AG20443 (cell line): ENCODE data around the gene TMEM256.

Experiments
- DNase-seq: peaks from one replicate; pipeline ENCODE4 v3.0.0; 2012; ENCODE audit warnings: low spot score, mixed read lengths

Gene TMEM256

GRCh38 chr17:7403977-7404736 lies at the start of gene TMEM256:
TMEM256 (minus strand) TSS chr17:7404097; CDS start chr17:7404084, 13 bp downstream.
- peak; percentile 95 for DNase-seq

DNA sequence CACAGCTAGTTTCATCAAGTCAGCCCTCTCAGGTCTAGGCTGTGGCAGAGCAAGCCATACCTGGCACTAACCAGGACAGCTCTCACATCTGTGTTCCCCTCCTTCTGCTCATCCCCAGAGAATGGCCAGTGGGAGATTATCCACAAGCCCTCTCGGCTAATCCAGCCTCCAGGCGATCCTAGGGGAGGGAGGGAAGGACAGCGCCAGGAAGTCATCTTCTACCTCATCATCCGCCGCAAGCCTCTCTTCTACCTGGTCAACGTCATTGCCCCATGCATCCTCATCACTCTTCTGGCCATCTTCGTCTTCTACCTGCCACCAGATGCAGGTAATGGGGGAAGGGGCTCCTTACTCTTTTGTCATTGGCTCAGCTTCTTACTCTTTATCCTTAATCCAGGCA lies 44.6 kb upstream of the TMEM256 start:
- no peak for DNase-seq

- no peak for DNase-seq
Measured at GRCh38 chr17:7445619-7445968, 41.7 kb upstream of the TMEM256 start.

DNA sequence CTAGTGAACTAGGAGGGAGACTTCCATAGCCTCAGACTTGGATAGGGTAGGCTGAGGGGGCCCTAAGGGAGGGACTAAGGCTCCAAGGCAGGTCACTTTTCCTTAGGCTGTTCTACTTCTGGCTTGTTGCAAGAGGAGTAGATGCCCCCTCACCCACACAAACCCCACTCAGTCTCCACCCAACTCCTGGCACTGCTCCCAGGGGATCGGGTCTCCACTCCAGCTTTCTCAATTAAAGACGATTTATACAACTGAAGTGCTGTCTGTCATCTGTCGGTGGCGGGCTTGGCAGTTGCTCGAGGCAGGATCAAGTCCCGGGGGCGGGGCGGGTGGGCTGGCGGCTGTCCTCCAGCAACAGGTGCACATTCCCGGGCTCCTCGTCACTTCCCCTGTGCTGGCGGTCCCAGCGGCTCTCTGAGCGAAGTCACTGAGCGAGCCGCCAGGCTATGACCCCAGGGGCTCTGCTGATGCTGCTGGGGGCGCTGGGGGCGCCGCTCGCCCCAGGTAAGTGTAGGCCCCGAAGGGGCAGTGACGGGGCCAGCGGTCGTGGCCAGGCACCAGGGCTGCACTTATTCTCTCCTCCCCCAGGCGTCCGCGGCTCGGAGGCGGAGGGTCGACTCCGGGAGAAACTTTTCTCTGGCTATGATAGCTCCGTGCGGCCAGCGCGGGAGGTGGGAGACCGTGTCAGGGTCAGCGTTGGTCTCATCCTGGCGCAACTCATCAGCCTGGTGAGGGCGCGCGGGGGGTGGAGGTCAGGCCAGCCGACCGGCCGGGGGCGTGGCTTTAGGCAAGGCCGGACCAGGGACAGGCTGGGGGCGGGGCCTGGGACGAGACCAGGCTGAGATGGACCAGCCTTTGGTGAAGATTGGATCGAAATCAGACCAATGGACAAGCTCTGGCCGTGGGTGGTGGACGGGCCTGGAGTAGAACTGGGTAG lies 41.1 kb upstream of the TMEM256 start, which contains the start of gene CHRNB1:
TSS of gene CHRNB1 (plus strand) at position 380 of the 937 bp plus-strand sequence. CDS start at position 447, 67 bp downstream.
- DNase-seq = peak; percentile 85

DNA sequence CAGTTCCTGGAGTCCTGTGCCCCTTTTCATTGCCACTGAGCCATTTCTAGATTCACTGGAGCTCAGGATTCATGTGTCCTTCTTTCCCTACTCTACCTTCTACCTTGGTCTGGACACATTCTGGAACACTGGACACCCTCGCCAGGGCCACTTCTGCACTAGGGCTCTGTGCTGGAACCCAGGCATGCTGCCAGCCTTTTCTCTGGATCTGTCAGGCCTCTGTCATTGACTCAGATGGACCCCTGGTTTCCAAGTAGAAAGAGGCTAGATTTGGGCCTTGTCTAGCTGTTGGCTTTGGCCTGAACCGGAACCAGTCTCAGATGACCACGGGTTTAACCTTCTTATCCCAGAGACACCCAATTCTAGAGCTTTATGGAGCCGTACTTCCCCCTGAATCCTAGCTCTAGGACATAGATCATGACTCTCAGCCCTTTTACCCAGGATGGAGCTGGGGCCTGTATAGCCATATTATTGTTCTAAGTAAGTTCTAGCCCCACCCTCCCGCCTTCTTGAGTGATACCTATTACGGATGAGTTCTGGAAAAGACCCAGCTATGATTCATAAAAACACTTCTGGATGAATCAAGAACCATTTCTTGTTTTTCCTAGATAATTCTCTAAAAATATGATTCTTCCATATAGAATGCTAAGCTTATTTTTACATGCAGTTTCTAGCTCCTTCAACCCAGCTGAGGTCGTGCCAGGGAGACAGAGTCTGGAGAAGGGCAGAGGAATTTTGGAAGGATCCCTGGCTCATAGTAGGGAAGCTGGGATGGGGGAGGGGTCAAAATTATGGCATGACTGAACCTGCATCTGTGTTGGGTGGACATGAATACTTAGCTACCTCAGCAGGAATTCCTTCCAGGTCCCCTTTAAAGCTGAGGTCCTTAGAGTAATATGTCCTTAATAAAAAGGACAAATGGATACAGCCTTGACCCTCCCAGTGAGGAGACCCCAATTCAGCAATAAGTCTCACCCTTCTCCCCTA lies 39.9 kb upstream of the TMEM256 start:
- no peak for DNase-seq

DNA sequence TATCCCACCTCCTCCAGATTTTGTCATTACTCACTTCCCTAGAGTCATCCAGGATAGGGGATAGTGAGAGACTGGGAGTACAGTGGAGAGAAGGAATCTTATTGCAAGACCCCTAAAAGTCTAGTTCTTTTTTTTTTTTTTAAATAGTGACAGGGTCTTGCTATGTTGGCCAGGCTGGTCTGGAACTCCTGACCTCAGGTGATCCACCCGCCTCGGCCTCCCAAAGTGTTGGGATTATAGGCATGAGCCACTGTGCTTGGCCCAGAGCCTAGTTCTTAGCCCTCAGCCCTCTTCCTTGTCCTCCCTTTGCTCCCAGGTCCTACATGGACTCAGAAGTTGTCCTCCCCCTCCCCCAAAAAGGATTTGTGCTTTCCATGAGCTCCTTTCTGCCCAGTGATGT lies 38.2 kb upstream of the TMEM256 start:
- no peak for DNase-seq

DNA sequence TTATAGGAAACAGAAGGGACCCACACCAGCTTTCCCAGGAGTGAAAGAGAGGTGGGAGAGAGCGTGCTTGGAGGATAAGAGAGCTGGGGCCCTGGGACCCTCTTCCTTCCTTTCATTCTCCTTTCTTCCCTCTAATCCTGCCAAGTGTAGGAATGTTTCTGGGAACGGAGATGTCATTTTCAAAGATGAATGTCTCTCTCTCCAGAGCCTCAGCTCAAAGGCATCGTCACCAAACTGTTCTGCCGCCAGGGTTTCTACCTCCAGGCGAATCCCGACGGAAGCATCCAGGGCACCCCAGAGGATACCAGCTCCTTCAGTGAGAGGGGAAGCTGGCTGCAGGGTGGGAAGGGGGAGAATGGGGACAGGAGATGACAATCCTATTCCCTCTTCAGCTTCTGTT lies 37.4 kb upstream of the TMEM256 start:
- DNase-seq = no peak

DNA sequence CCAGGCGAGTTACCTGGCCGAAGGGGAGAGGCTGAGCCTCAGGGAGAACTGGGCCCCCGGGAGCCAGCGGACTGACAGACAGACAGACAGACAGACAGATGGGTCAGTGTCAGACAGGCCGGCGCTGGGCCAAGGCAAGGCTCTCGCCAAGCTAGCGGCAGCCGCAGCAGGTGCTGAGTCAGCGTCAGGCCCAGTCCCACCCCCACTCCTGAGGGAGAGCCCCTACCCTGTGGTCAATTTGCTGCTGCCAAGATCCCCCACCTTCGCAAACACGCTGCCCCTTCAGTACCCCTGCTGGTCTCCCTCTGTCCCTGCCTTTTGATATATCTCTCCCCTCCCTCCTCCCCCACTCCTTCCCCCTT lies 36.9 kb upstream of the TMEM256 start:
- no peak for DNase-seq

- no peak for DNase-seq
Measured at GRCh38 chr17:7440113-7440833, 36.4 kb upstream of the TMEM256 start.

DNA sequence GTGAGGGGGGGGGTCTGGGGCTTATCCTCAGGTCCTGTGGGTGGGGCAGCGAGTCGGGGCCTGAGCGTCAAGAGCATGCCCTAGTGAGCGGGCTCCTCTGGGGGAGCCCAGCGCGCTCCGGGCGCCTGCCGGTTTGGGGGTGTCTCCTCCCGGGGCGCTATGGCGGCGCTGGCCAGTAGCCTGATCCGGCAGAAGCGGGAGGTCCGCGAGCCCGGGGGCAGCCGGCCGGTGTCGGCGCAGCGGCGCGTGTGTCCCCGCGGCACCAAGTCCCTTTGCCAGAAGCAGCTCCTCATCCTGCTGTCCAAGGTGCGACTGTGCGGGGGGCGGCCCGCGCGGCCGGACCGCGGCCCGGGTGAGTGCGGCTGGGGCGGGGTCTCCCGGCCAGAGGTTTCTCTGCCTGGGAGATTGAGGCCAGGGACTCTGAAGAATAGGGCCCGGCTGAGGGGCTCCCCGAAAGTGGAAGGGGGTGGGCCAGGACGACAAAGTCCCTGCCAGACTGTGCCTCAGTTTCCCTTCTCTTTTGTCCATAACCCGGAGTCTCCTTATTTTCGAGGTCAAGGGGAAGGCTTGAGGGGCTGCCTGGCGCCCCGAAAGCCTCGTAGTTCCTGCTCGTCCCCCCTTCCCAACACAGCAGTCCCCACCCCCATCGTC lies 35.7 kb upstream of the TMEM256 start, which contains the start of gene FGF11:
TSS of gene FGF11 (plus strand) at position 51 of the 651 bp plus-strand sequence. CDS start at position 160, 109 bp downstream.
- no peak for DNase-seq

DNA sequence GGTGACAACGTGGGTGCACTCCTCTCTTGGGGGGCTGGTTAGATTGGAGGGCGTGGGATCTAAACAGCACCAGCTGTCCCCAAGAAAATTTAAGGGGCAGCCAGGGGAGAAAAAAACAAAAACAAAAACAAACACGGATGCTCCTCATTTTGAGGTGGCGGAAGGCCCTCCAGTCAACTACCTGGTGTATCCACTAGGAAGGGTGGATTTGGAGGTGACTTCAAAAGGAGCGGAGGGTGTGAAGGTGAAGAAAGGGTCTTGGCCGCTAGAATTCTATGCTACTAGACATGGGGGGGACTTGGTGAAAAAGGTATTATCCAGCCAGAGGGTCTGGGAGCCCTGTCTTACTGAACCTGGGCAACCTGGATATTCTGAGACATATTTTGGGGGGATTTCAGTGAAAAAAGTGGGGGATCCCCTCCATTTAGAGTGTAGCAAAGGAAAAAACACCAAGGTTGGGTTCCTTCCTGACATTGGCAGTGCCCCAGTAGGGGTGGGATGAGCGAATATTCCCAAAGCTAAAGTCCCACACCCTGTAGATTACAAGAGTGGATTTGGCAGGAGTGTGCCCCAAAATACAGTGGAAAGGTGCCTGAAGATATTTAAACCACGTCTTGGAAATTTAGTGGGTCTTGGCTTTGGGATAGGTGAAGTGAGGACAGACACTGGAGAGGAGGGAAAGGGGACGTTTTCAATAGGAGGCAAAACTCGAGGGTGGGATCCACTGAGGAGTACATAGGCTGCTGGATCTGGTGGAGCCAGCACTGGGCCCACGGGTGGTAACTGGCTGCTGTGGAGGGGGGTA lies 35.0 kb upstream of the TMEM256 start:
- DNase-seq = no peak

DNA sequence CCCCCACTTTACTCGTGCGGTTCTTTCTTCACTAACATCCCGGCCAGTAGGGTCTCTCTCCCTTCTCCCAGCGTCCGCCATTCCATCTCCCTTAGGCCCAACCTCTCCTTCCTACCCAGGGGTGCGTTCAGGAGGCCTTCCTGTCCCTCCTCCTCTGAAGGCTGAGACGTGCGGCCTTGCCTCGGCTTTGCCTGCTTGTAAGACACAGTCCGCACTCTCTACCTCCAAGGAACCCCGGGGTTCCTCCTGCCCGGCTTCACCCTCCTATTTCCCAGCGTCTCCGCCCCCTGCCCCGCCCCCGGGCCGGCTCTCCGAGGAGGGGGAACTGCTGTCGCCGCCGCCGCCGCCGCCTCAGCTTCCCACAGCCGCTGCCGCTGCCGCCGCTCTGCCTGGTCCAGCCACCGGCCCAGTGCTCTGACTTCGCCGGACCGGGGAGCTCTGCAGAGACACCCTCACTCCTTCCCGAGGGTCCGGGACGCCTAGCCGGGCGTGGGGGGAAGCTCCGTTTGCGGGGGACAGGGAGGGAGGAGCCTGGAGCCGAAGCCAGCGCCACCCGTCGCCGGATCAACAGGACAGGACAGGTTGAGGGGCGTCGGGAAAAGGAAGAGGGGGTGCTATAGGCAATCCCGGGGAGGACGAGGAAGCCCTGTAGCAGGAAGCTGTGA lies 34.2 kb upstream of the TMEM256 start:
- peak; percentile 45 for DNase-seq

DNA sequence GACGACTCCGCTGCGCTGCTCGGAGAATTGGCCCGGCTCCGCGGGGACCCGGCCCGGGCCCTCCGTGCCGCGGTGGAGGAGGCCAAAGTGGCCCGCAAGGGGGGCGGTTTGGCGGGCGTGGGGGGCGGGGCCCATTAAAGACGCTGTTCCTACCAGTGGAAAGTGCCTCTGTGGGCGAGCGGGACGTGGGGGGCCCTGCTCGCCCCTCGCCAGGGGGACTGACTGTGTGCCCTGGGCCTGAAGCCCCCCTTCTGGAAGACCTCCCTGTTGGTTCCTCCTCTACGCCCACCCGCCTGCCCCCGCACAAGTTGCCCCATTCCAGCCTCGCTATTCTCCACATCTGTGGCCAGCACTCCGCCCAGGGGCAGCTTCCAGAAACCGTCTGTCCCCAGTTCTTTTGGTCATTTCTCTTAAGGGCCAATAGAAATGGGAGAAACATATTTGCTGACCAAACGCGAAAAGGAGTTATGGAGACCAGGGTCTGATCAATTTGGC lies 33.5 kb upstream of the TMEM256 start:
- no peak for DNase-seq

GRCh38 chr17:7436556-7437368 lies 32.9 kb upstream of the TMEM256 start:
- peak; percentile 91 for DNase-seq

DNA sequence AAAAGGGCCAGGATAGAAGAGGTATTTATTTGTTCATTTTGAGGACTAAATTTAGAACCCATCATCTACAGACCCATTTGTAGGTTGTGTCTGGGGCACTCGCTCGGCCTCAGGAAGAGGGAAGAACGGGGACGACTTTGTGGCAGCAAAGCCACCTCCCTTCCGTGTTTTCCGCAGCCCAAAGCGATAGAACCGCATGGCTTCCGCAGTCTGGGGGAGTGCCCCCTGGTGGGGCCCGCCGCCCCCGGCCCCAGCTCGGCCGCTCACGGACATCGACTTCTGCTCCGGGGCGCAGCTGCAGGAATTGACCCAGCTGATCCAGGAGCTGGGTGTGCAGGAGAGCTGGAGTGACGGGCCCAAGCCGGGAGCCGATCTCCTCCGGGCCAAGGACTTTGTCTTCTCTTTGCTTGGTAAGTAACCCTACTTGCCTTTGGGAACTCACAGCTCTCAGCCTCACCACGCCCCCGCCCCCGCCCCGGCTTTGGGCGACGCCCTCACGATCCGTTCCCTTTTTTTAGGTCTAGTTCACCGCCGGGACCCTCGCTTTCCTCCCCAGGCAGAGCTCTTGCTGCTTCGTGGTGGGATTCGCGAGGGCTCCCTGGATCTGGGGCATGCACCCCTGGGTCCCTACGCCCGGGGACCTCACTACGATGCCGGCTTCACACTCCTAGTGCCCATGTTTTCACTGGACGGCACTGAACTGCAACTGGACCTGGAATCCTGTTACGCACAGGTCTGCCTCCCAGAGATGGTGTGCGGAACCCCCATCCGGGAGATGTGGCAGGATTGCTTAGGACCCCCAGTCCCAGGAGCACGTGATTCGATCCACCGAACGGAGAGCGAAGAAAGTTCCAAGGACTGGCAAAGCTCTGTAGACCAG lies 32.0 kb upstream of the TMEM256 start:
- no peak for DNase-seq

GRCh38 chr17:7432296-7432695 lies 28.4 kb upstream of the TMEM256 start:
- DNase-seq = no peak

- DNase-seq = no peak
Measured at GRCh38 chr17:7431231-7431630, 27.3 kb upstream of the TMEM256 start.
